Nephron progenitor cell (in vitro differentiated cells): ENCODE measurements around the gene CSNK2A3.

Source experiments
- DNase-seq: peaks from one replicate; pipeline ENCODE4 v3.0.0; 2021
- H3K27ac Mint-ChIP-seq: 2 replicates; pipeline ENCODE4 v1.8.0; 2021; ENCODE audit warnings: mild to moderate bottlenecking, moderate library complexity, mixed read lengths
- H3K27me3 Mint-ChIP-seq: 2 replicates; pipeline ENCODE4 v1.8.0; 2021; ENCODE audit warnings: mild to moderate bottlenecking, low read depth, mixed read lengths; ENCODE audit not compliant: poor library complexity
- H3K36me3 Mint-ChIP-seq: 2 replicates; pipeline ENCODE4 v1.8.0; 2021; ENCODE audit warnings: low read depth, mixed read lengths
- H3K4me1 Mint-ChIP-seq: 2 replicates; pipeline ENCODE4 v1.8.0; 2021; ENCODE audit warnings: mixed read lengths
- H3K4me3 Mint-ChIP-seq: 2 replicates; pipeline ENCODE4 v1.8.0; 2021; ENCODE audit warnings: mild to moderate bottlenecking, moderate library complexity, mixed read lengths
- H3K9me3 Mint-ChIP-seq: 2 replicates; pipeline ENCODE4 v1.8.0; 2021; ENCODE audit warnings: mild to moderate bottlenecking, moderate library complexity, mixed read lengths
- TF ChIP-seq, protein P1 (sequence below): fragments of 200-600 bp; sonication (generic); IDR thresholded peaks from 2 replicates; pipeline ENCODE4 v1.5.0; 2021; ENCODE audit warnings: antibody characterized with exemption

CSNK2A3 gene

DNA sequence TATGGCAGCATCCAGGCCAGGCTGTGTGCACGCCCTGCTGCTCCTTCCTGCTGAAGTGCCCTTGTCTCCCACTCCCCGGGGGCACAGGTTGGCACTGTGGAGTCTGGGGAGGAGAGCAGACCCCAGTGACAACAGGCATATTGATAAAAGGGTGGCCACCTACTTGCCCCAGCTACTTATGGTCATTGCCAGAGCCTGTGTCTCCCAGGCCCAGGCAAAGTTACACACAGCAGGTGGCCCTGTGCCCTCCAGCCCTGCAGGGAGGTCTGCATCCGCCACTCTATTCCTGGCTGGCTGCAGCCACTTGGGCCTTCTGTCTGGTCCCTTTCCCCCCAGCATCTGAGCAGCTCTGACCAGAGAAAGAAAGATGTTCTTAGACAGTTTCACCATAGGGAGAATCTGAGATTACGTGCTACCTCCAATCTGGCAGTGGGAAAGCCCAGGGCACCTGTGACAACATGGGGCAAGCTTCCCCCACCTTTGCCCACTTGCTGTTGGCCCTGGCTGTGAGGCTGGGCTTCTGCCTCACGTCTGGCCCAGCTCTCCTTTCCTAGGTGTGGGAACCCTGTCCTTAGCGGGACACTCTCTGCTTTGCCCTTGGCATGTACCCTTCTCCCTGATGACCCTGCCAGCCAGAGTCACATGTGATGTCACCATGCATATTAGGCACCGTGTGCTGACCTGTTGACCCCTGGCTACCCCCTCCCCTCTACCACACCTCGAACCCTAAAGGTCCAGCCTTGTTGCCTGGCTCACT is 25.3 kb upstream of the CSNK2A3 start:
- Mint-ChIP-seq H3K4me1 (peaks cover 4% of the 10 kb centered on the region), H3K9me3 (no peaks in the 10 kb centered on the region), H3K27ac (no peak overlapping the region), H3K4me3 (no peak overlapping the region), H3K36me3 (no peaks in the 10 kb centered on the region), H3K27me3 (no peaks in the 10 kb centered on the region)
- no peak for DNase-seq
- TF ChIP-seq, protein P1, sequence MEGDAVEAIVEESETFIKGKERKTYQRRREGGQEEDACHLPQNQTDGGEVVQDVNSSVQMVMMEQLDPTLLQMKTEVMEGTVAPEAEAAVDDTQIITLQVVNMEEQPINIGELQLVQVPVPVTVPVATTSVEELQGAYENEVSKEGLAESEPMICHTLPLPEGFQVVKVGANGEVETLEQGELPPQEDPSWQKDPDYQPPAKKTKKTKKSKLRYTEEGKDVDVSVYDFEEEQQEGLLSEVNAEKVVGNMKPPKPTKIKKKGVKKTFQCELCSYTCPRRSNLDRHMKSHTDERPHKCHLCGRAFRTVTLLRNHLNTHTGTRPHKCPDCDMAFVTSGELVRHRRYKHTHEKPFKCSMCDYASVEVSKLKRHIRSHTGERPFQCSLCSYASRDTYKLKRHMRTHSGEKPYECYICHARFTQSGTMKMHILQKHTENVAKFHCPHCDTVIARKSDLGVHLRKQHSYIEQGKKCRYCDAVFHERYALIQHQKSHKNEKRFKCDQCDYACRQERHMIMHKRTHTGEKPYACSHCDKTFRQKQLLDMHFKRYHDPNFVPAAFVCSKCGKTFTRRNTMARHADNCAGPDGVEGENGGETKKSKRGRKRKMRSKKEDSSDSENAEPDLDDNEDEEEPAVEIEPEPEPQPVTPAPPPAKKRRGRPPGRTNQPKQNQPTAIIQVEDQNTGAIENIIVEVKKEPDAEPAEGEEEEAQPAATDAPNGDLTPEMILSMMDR, result no peak

DNA sequence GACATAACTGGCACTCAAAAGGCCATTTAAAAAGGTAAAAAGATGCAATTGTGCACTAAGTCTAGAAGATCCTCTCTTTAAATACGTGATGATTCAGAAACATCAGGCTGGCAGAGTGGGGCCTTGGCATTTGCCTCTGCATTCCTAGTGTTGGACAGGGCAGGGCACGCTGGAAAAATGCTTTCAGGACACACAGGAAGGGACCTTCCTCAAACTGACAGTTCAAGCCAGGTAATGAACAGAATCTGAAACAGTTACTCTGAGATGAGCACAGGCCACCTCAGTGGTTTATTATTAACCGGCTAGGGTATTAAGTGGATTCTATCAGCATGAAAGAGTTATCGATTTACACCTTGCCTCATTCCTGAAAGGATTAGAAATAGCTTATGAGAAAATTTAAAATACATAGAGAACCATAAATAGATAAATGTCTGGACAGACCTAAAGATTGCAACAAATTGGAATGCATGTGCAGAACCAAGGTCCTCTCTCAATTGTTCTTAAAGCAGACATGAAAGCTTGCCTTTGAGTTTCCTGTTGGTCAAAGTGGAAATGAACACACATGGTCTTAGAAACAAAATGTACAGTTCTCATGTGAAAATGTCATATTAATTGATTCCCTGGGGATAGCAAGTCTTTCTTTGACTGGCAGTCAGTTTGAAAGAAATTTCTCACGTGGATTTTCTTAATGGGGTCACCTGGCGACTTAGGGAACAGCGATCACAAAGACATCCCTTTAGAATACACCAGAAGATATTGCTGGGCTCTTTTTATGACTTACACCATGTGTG is 21.5 kb upstream of the CSNK2A3 start:
- no peaks in the 10 kb centered on the region for H3K4me1 Mint-ChIP-seq
- H3K9me3 Mint-ChIP-seq, result no peaks in the 10 kb centered on the region
- no peak for DNase-seq
- TF ChIP-seq, protein P1, result no peak
- no peak overlapping the region for H3K4me3 Mint-ChIP-seq
- no peak overlapping the region for H3K27ac Mint-ChIP-seq
- peaks cover 4% of the 10 kb centered on the region for H3K27me3 Mint-ChIP-seq
- no peaks in the 10 kb centered on the region for H3K36me3 Mint-ChIP-seq

DNA sequence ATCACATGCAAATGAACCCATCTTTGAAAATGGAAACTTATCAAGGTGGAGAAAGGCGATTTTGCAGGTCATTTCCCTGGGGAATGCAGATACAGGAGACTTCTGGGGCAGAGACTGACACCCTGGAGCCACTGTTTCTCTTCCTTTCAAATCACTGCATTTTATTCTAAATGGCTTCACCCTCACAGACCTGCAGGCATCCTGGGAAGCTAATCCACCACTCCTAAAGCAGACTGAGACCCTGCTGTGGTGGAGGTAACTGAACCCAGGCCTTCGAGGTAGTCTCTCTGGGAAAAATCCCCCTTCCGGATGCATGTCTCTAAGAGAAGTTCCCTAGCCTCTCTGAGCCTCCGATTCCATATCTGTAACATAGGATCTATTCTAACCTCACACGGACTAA is 20.9 kb upstream of the CSNK2A3 start:
- no peak for DNase-seq
- TF ChIP-seq, protein P1, result no peak
- no peaks in the 10 kb centered on the region for H3K4me1 Mint-ChIP-seq
- H3K27me3 Mint-ChIP-seq, result peaks cover 4% of the 10 kb centered on the region
- no peaks in the 10 kb centered on the region for H3K36me3 Mint-ChIP-seq
- H3K9me3 Mint-ChIP-seq, result no peaks in the 10 kb centered on the region
- no peak overlapping the region for H3K4me3 Mint-ChIP-seq
- H3K27ac Mint-ChIP-seq, result no peak overlapping the region

DNA sequence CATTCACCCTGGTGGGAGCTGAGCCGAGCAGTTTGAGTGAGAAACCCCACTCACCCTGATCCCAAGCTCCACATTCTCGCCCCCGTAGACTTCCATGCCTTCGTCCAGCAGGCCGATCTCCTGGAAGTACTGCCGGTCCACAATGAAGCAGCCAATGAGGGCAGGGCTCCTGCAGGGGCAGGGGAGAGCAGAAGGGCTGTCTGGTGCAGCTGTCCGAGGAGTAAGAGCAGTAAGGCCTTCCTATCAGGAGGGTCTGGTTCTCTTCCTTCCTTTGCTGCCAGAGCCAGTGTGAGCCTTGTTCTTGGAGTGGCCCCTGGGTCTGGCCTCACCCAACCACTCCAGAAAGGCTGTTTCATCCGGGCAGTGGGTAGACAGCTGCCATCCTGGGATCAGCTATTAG is 19.4 kb upstream of the CSNK2A3 start:
- H3K4me3 Mint-ChIP-seq, result no peak overlapping the region
- TF ChIP-seq, protein P1, result no peak

DNA sequence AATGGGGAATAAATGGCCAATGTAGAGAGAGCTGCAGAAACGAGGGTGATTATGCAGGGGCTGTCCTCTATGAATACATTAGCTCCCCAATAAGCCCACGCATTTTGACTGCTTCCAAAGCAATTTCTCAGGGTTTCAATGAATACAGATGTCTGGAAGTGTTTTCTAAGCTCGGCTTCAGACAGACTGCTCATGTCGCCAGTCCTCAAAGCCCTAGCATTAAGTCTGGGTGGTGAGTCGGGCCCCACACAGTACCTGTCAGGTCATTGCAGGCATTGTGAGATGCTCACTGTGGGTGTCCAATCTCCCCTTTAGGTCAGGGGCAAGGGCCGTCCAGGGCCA is 17.9 kb upstream of the CSNK2A3 start:
- TF ChIP-seq, protein P1, result no peak
- no peaks in the 10 kb centered on the region for H3K4me1 Mint-ChIP-seq
- DNase-seq, result no peak
- peaks cover 11% of the 10 kb centered on the region for H3K27me3 Mint-ChIP-seq
- no peak overlapping the region for H3K4me3 Mint-ChIP-seq
- no peak overlapping the region for H3K27ac Mint-ChIP-seq
- no peaks in the 10 kb centered on the region for H3K36me3 Mint-ChIP-seq
- H3K9me3 Mint-ChIP-seq, result no peaks in the 10 kb centered on the region

More for the DNA sequence above, 19.4 kb upstream of the CSNK2A3 start:
- no peak for DNase-seq
- Mint-ChIP-seq H3K9me3 (no peaks in the 10 kb centered on the region), H3K27me3 (peaks cover 9% of the 10 kb centered on the region), H3K36me3 (no peaks in the 10 kb centered on the region), H3K4me1 (no peaks in the 10 kb centered on the region), H3K27ac (no peak overlapping the region)
